Measurements from ENCODE around the gene TNNI3. TPM values are rescaled to one million over a fixed set of nuclear protein-coding genes. Genes with fewer than 3 reads are reported as not detected.

TNNI3 gene
- total and polyA plus RNA-seq, 2 of the 4 experiments (the other 2 are of a cell fraction), result not detected

GRCh38 chr19:55141696-55142095 is 15.8 kb downstream of the TNNI3 start:
- no peak overlapping the region for H3K14ac ChIP-seq (replicated peaks; ENCODE audit: low read depth, low read length)
- WGBS, 2 experiments (ENCODE audit: extremely low coverage in 2 of 2, insufficient read length in 1 of 2), result 13% methylated on average over 14 of the region's 21 CpGs; no CpG with 5 or more reads in 1 of the 2 experiments
- H4K20me1 ChIP-seq (ENCODE audit: insufficient read depth, low read length), result no peaks in the 10 kb centered on the region
- no peaks in the 10 kb centered on the region for H3K9me1 ChIP-seq (ENCODE audit: insufficient read depth, low read length)
- intact Hi-C loops (cut with micrococcal nuclease) (loop anchor here (1.0 to 10.0 kb wide), 4 partner anchors 153 to 363 kb away; no protein-coding TSS in a partner anchor), in situ Hi-C loops (cut with MboI; ENCODE audit: low sequenced_read_pairs) (no loop called here), dilution Hi-C loops (cut with HindIII; ENCODE audit: low sequenced_read_pairs, unreplicated experiment) (no loop called here)
- no peaks in the 10 kb centered on the region; the same call in 1 of the 2 replicates for H3K4me1 ChIP-seq (ENCODE audit: control insufficient read depth, insufficient read depth, low read length)
- no peak overlapping the region for H4K91ac ChIP-seq (ENCODE audit: insufficient read depth, low read depth, low read length)
- H3K27ac ChIP-seq (ENCODE audit: insufficient read depth, low read length), result no peak overlapping the region
- no peak overlapping the region for H2BK5ac ChIP-seq (ENCODE audit: low read depth, low read length, poor library complexity, severe bottlenecking)
- H3K56ac ChIP-seq (ENCODE audit: extremely low read depth, insufficient read depth, low read length), result no peak overlapping the region
- H3K18ac ChIP-seq (ENCODE audit: low read depth, low read length), result no peak overlapping the region
- POLR2A ChIA-PET (ENCODE audit: unreplicated experiment), result no interaction called here
- no peak overlapping the region for H3K23ac ChIP-seq (ENCODE audit: low read depth, low read length)
- H3K4me2 ChIP-seq (ENCODE audit: low read depth, low read length), result no peak overlapping the region
- ATAC-seq (ENCODE audit: low read depth) (no peak), DNase-seq (no peak)
- H3K36me3 ChIP-seq (ENCODE audit: control insufficient read depth, insufficient read depth, low read length), result no peaks in the 10 kb centered on the region
- H2AK9ac ChIP-seq (replicated peaks; ENCODE audit: low read depth, low read length, poor library complexity), result no peak overlapping the region
- H2AK5ac ChIP-seq (ENCODE audit: low read depth, low read length), result no peak overlapping the region
- H4K8ac ChIP-seq (ENCODE audit: low read depth in 2 of 2, low read length in 2 of 2), result no peak overlapping the region
- H2AFZ ChIP-seq (replicated peaks; ENCODE audit: low read length, poor library complexity), result peak overlapping the region; percentile 13
- no TSS peak for BruUV-seq (replicated peaks)
- H3K79me1 ChIP-seq (ENCODE audit: low read depth in 1 of 2, low read length in 2 of 2), result no peaks in the 10 kb centered on the region
- H2BK20ac ChIP-seq (ENCODE audit: low read depth, low read length), result no peak overlapping the region
- no peaks in the 10 kb centered on the region for H3K9me3 ChIP-seq (ENCODE audit: control insufficient read depth, insufficient read depth, low read length)
- no peak overlapping the region for H3K4ac ChIP-seq (ENCODE audit: low read depth, low read length)
- no peak overlapping the region for H3K4me3 ChIP-seq (ENCODE audit: insufficient read depth, low read depth, low read length)
- no peak overlapping the region for H4K5ac ChIP-seq (ENCODE audit: low read depth, low read length)
- TF ChIP-seq CHD1 (IDR thresholded peaks at IDR 0.05; ENCODE audit: low read depth, low read length) (no peak), MXI1 (IDR thresholded peaks at IDR 0.05; ENCODE audit: borderline replicate concordance, low read depth, low read length) (no peak), CEBPB (IDR thresholded peaks at IDR 0.05; ENCODE audit: low read depth, low read length) (no peak), FOS (IDR thresholded peaks at IDR 0.05; ENCODE audit: low read depth, low read length) (no peak), ELK1 (IDR thresholded peaks at IDR 0.05; ENCODE audit: borderline replicate concordance, low read depth, low read length) (no peak), CTCF (conservative IDR thresholded peaks at IDR 0.05; ENCODE audit: low read depth, low read length) (no peak), BHLHE40 (IDR thresholded peaks at IDR 0.05; ENCODE audit: low read depth, low read length) (no peak), RAD21 (IDR thresholded peaks at IDR 0.05; ENCODE audit: low read length) (no peak), MAFK (IDR thresholded peaks at IDR 0.05; ENCODE audit: low read depth, low read length) (no peak), POLR2A (IDR thresholded peaks at IDR 0.05; ENCODE audit: low read depth, low read length) (no peak), RFX5 (IDR thresholded peaks at IDR 0.05; ENCODE audit: low read depth, low read length) (no peak), USF2 (IDR thresholded peaks at IDR 0.05; ENCODE audit: low read depth, low read length) (no peak), SMC3 (IDR thresholded peaks at IDR 0.05; ENCODE audit: low read depth, low read length) (no peak)
- CTCF ChIA-PET, result interaction anchor here (0.6 to 1.6 kb wide), 6 partner anchors 242 to 610 kb away, joined by 3 to 8 read pairs (median 4); no protein-coding TSS in a partner anchor
- peaks cover 32% of the 10 kb centered on the region for H3K27me3 ChIP-seq (ENCODE audit: control insufficient read depth, insufficient read depth, low read length)
- no peak overlapping the region for H3K9ac ChIP-seq (ENCODE audit: low read depth, low read length)
- no peak overlapping the region for H2BK120ac ChIP-seq (ENCODE audit: low read depth, low read length)
- H2BK15ac ChIP-seq (ENCODE audit: low read depth, low read length), result no peak overlapping the region
